WTC11 (cell line): ENCODE measurements around the gene ZGLP1. TPM values are rescaled to one million over a fixed set of nuclear protein-coding genes. Genes with fewer than 3 reads are reported as not detected.

Experiments
- ATAC-seq: fragments of 200-7000 bp; cut with Tn5 transposase; 2 replicates; pipeline ENCODE4 v1.10.0; 2021; ENCODE audit warnings: mild to moderate bottlenecking, moderate library complexity
- CTCF ChIA-PET: fragments of 300-600 bp; sonication (Branson Sonifier 250); formaldehyde crosslinking; loops from one replicate; lab custom pipeline; 2021; ENCODE audit warnings: antibody characterized with exemption; lab: Charles Lee
- POLR2A ChIA-PET: fragments of 350-600 bp; sonication (Branson Sonifier 250); formaldehyde crosslinking; loops from one replicate; lab custom pipeline; 2021; ENCODE audit warnings: antibody characterized with exemption; lab: Charles Lee
- DNase-seq: peaks from one replicate; pipeline ENCODE4 v3.0.0; 2021; ENCODE audit warnings: low spot score
- H3K27ac Mint-ChIP-seq: 2 replicates; pipeline ENCODE4 v1.8.0; 2021; ENCODE audit warnings: mixed read lengths
- H3K27me3 Mint-ChIP-seq: 2 replicates; pipeline ENCODE4 v1.8.0; 2021; ENCODE audit warnings: low read depth, mild to moderate bottlenecking, moderate library complexity, mixed read lengths
- H3K36me3 Mint-ChIP-seq: 2 replicates; pipeline ENCODE4 v1.8.0; 2021; ENCODE audit warnings: mixed read lengths
- H3K4me1 Mint-ChIP-seq: 2 replicates; pipeline ENCODE4 v1.8.0; 2022; ENCODE audit warnings: mixed read lengths
- H3K4me3 Mint-ChIP-seq: 2 replicates; pipeline ENCODE4 v1.8.0; 2021; ENCODE audit warnings: mild to moderate bottlenecking, moderate library complexity, mixed read lengths
- H3K9me3 Mint-ChIP-seq: 2 replicates; pipeline ENCODE4 v1.8.0; 2021; ENCODE audit warnings: mixed read lengths
- CREB1 ChIP-seq: sonication (generic); formaldehyde crosslinking; IDR thresholded peaks from 2 replicates; pipeline ENCODE4 v1.8.0; 2023; ENCODE audit warnings: mild to moderate bottlenecking, missing genetic modification reagents
- ESRRA ChIP-seq: sonication (generic); formaldehyde crosslinking; IDR thresholded peaks from 2 replicates; pipeline ENCODE4 v1.8.1; 2022; ENCODE audit warnings: mild to moderate bottlenecking, missing genetic modification reagents, borderline replicate concordance
- FOXP1 ChIP-seq: sonication (generic); formaldehyde crosslinking; IDR thresholded peaks from 2 replicates; pipeline ENCODE4 v1.8.0; 2022; ENCODE audit warnings: missing genetic modification reagents, mild to moderate bottlenecking, moderate library complexity, borderline replicate concordance
- MLX ChIP-seq: sonication (generic); formaldehyde crosslinking; IDR thresholded peaks from 2 replicates; pipeline ENCODE4 v1.8.1; 2023; ENCODE audit warnings: mild to moderate bottlenecking, missing genetic modification reagents, moderate library complexity
- NFE2L1 ChIP-seq: sonication (generic); formaldehyde crosslinking; IDR thresholded peaks from 2 replicates; pipeline ENCODE4 v1.8.1; 2023; ENCODE audit warnings: missing genetic modification reagents
- NR2C2 ChIP-seq: sonication (generic); formaldehyde crosslinking; IDR thresholded peaks from 2 replicates; pipeline ENCODE4 v1.8.0; 2022; ENCODE audit warnings: mild to moderate bottlenecking, missing genetic modification reagents
- NR3C1 ChIP-seq: sonication (generic); formaldehyde crosslinking; conservative IDR thresholded peaks from 2 replicates; pipeline ENCODE4 v1.8.1; 2023; ENCODE audit warnings: low read depth, mild to moderate bottlenecking, missing genetic modification reagents
- SMAD3 ChIP-seq: sonication (generic); formaldehyde crosslinking; IDR thresholded peaks from 2 replicates; pipeline ENCODE4 v1.8.0; 2022; ENCODE audit warnings: missing genetic modification reagents, mild to moderate bottlenecking, borderline replicate concordance
- USF1 ChIP-seq: sonication (generic); formaldehyde crosslinking; IDR thresholded peaks from 2 replicates; pipeline ENCODE4 v1.8.0; 2022; ENCODE audit warnings: mild to moderate bottlenecking, missing genetic modification reagents
- USF2 ChIP-seq: sonication (generic); formaldehyde crosslinking; IDR thresholded peaks from 2 replicates; pipeline ENCODE4 v1.8.1; 2023; ENCODE audit warnings: mild to moderate bottlenecking, missing genetic modification reagents, moderate library complexity
- ZNF121 ChIP-seq: sonication (generic); formaldehyde crosslinking; IDR thresholded peaks from 2 replicates; pipeline ENCODE4 v1.8.0; 2023; ENCODE audit warnings: missing genetic modification reagents
- ZNF232 ChIP-seq: sonication (generic); formaldehyde crosslinking; IDR thresholded peaks from 2 replicates; pipeline ENCODE4 v1.8.0; 2022; ENCODE audit warnings: mild to moderate bottlenecking, missing genetic modification reagents
- total RNA-seq: library from RNA; stranded (reverse); gene quantifications from 3 replicates; pipeline ENCODE4 v1.2.3, GENCODE V29; 2021
- TF ChIP-seq, protein P1 (sequence below): sonication (generic); formaldehyde crosslinking; conservative IDR thresholded peaks from 2 replicates; pipeline ENCODE4 v1.8.1; 2022; ENCODE audit warnings: mild to moderate bottlenecking, missing genetic modification reagents
- TF ChIP-seq, protein P2 (sequence below): sonication (generic); formaldehyde crosslinking; IDR thresholded peaks from 2 replicates; pipeline ENCODE4 v1.8.0; 2023; ENCODE audit warnings: mild to moderate bottlenecking, missing genetic modification reagents
- TF ChIP-seq, protein P3 (sequence below): fragments of 250-450 bp; sonication (Bioruptor Pico); IDR thresholded peaks from 2 replicates; pipeline ENCODE4 v1.9.0; 2021; ENCODE audit warnings: mild to moderate bottlenecking
- TF ChIP-seq, protein P4 (sequence below): sonication (generic); formaldehyde crosslinking; IDR thresholded peaks from 2 replicates; pipeline ENCODE4 v1.8.0; 2023; ENCODE audit warnings: missing genetic modification reagents, mild to moderate bottlenecking, borderline replicate concordance
- TF ChIP-seq, protein P5 (sequence below): sonication (generic); formaldehyde crosslinking; IDR thresholded peaks from 2 replicates; pipeline ENCODE4 v1.8.0; 2022; ENCODE audit warnings: mild to moderate bottlenecking, missing genetic modification reagents

ZGLP1 gene
- total RNA-seq, 1 experiment from 2014 or later, result 5.9 TPM

DNA sequence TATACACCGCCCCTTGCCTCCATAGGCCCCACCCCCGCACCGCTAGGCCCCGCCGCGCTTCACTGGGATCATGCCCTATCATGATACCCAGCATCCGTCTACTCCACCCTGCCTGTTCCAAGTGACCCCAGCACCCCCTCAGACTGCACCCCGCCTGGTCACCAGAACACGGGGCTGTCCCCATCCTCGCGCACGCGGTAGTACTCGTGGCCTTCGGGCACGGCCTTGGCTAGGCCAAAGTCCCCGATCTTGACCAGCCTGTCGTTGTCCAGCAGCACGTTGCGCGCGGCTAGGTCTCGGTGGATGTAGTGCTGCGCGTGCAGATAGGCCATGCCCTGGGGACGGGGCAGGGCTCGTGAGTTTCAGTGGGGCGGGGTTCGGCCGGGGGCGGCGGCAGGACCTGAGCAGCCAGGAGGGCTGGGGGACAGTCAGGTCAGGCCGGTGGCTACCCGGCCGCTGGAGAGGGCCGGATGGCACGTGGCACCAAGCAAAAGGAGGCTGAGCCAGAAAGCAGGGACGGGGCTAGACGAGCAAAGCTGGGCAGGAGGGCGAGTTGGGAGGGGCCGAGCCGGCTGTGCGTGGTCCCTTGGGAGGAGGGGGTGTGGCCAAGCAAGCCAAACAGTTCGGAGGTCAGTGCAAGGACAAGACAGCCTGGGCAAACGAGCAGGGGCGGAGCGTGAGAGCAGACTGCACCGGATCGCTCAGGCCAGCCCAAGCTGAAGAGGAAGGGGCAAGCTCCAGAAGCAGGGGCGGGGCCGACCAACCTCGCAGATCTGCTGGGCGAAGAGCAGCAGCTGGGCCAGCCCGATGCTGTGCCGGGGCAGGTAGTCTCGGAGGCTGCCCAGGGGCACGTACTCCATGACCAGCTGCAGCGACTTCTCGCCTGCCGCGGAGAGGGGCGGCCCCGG is 43.4 kb upstream of the ZGLP1 start:
- ChIA-PET POLR2A (interaction anchor here (0.8 to 2.2 kb wide), 6 partner anchors 19 to 63 kb away, joined by 3 to 18 read pairs (median 6); partner anchors contain the start of genes ICAM5, RAVER1 and TYK2), CTCF (interaction anchor here (0.5 to 3.5 kb wide), 17 partner anchors 18 to 365 kb away, joined by 3 to 24 read pairs (median 4); partner anchors contain the start of genes CDC37, DNM2, ICAM1 and ICAM5)
- H3K4me3 Mint-ChIP-seq, result peak overlapping the region; percentile 84
- peaks cover 14% of the 10 kb centered on the region for H3K4me1 Mint-ChIP-seq
- no peaks in the 10 kb centered on the region for H3K27me3 Mint-ChIP-seq
- H3K9me3 Mint-ChIP-seq, result no peaks in the 10 kb centered on the region
- ATAC-seq (peak; percentile 65), DNase-seq (peak; percentile 95)
- H3K27ac Mint-ChIP-seq, result peak overlapping the region; percentile 98
- no peaks in the 10 kb centered on the region; the same call in 1 of the 2 replicates for H3K36me3 Mint-ChIP-seq
- peak; percentile 50; the same call in 1 of the 2 replicates for TF ChIP-seq NFE2L1 (CRISPR knock-in tag)
- TF ChIP-seq, protein P1, sequence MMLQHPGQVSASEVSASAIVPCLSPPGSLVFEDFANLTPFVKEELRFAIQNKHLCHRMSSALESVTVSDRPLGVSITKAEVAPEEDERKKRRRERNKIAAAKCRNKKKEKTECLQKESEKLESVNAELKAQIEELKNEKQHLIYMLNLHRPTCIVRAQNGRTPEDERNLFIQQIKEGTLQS (CRISPR knock-in tag), result no peak
- TF ChIP-seq, protein P2, sequence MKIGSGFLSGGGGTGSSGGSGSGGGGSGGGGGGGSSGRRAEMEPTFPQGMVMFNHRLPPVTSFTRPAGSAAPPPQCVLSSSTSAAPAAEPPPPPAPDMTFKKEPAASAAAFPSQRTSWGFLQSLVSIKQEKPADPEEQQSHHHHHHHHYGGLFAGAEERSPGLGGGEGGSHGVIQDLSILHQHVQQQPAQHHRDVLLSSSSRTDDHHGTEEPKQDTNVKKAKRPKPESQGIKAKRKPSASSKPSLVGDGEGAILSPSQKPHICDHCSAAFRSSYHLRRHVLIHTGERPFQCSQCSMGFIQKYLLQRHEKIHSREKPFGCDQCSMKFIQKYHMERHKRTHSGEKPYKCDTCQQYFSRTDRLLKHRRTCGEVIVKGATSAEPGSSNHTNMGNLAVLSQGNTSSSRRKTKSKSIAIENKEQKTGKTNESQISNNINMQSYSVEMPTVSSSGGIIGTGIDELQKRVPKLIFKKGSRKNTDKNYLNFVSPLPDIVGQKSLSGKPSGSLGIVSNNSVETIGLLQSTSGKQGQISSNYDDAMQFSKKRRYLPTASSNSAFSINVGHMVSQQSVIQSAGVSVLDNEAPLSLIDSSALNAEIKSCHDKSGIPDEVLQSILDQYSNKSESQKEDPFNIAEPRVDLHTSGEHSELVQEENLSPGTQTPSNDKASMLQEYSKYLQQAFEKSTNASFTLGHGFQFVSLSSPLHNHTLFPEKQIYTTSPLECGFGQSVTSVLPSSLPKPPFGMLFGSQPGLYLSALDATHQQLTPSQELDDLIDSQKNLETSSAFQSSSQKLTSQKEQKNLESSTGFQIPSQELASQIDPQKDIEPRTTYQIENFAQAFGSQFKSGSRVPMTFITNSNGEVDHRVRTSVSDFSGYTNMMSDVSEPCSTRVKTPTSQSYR (CRISPR knock-in tag), result peak; percentile 29; the same call in 1 of the 2 replicates
- peak; percentile 76 for TF ChIP-seq USF2
- TF ChIP-seq CREB1 (CRISPR knock-in tag), result peak; percentile 36; the same call in 1 of the 2 replicates
- TF ChIP-seq MLX (CRISPR knock-in tag), result no peak
- TF ChIP-seq, protein P3, sequence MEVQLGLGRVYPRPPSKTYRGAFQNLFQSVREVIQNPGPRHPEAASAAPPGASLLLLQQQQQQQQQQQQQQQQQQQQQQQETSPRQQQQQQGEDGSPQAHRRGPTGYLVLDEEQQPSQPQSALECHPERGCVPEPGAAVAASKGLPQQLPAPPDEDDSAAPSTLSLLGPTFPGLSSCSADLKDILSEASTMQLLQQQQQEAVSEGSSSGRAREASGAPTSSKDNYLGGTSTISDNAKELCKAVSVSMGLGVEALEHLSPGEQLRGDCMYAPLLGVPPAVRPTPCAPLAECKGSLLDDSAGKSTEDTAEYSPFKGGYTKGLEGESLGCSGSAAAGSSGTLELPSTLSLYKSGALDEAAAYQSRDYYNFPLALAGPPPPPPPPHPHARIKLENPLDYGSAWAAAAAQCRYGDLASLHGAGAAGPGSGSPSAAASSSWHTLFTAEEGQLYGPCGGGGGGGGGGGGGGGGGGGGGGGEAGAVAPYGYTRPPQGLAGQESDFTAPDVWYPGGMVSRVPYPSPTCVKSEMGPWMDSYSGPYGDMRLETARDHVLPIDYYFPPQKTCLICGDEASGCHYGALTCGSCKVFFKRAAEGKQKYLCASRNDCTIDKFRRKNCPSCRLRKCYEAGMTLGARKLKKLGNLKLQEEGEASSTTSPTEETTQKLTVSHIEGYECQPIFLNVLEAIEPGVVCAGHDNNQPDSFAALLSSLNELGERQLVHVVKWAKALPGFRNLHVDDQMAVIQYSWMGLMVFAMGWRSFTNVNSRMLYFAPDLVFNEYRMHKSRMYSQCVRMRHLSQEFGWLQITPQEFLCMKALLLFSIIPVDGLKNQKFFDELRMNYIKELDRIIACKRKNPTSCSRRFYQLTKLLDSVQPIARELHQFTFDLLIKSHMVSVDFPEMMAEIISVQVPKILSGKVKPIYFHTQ (CRISPR knock-in tag), result no peak
- peak; percentile 33; the same call in 1 of the 2 replicates for TF ChIP-seq ESRRA (CRISPR knock-in tag)
- TF ChIP-seq, protein P4, sequence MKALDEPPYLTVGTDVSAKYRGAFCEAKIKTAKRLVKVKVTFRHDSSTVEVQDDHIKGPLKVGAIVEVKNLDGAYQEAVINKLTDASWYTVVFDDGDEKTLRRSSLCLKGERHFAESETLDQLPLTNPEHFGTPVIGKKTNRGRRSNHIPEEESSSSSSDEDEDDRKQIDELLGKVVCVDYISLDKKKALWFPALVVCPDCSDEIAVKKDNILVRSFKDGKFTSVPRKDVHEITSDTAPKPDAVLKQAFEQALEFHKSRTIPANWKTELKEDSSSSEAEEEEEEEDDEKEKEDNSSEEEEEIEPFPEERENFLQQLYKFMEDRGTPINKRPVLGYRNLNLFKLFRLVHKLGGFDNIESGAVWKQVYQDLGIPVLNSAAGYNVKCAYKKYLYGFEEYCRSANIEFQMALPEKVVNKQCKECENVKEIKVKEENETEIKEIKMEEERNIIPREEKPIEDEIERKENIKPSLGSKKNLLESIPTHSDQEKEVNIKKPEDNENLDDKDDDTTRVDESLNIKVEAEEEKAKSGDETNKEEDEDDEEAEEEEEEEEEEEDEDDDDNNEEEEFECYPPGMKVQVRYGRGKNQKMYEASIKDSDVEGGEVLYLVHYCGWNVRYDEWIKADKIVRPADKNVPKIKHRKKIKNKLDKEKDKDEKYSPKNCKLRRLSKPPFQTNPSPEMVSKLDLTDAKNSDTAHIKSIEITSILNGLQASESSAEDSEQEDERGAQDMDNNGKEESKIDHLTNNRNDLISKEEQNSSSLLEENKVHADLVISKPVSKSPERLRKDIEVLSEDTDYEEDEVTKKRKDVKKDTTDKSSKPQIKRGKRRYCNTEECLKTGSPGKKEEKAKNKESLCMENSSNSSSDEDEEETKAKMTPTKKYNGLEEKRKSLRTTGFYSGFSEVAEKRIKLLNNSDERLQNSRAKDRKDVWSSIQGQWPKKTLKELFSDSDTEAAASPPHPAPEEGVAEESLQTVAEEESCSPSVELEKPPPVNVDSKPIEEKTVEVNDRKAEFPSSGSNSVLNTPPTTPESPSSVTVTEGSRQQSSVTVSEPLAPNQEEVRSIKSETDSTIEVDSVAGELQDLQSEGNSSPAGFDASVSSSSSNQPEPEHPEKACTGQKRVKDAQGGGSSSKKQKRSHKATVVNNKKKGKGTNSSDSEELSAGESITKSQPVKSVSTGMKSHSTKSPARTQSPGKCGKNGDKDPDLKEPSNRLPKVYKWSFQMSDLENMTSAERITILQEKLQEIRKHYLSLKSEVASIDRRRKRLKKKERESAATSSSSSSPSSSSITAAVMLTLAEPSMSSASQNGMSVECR (CRISPR knock-in tag), result 0 out of 2 replicates have a peak, but pooled peaks have one; percentile 76
- no peak for TF ChIP-seq NR2C2 (CRISPR knock-in tag)
- peak; percentile 45; the same call in 1 of the 2 replicates for TF ChIP-seq ZNF232 (CRISPR knock-in tag)
- peak; percentile 6; the same call in 1 of the 2 replicates for TF ChIP-seq ZNF121 (CRISPR knock-in tag)
- peak; percentile 61; the same call in 1 of the 2 replicates for TF ChIP-seq USF1
- TF ChIP-seq FOXP1 (CRISPR knock-in tag), result peak; percentile 78
- peak; percentile 21; the same call in 1 of the 2 replicates for TF ChIP-seq NR3C1 (CRISPR knock-in tag)
- TF ChIP-seq SMAD3, result 0 out of 2 replicates have a peak, but pooled peaks have one; percentile 52
- TF ChIP-seq, protein P5, sequence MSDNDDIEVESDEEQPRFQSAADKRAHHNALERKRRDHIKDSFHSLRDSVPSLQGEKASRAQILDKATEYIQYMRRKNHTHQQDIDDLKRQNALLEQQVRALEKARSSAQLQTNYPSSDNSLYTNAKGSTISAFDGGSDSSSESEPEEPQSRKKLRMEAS (CRISPR knock-in tag), result peak; percentile 91
